Ishikawa (cell line): ENCODE data around the gene PTPRQ.

Experiments used
- EGR1 ChIP-seq: IDR thresholded peaks from 2 replicates; pipeline ENCODE4 v1.6.1; 2012
- FOXM1 ChIP-seq: IDR thresholded peaks from 2 replicates; pipeline ENCODE4 v1.6.1; 2012; ENCODE audit warnings: low read depth, borderline replicate concordance
- MAX ChIP-seq: IDR thresholded peaks from 2 replicates; pipeline ENCODE4 v1.6.1; 2012
- YY1 ChIP-seq: IDR thresholded peaks from 2 replicates; pipeline ENCODE4 v1.6.1; 2012; ENCODE audit warnings: low read depth
- TF ChIP-seq, protein P1 (sequence below): IDR thresholded peaks from 2 replicates; pipeline ENCODE4 v1.6.1; 2012; ENCODE audit warnings: low read depth, mild to moderate bottlenecking
- TF ChIP-seq, protein P2 (sequence below): IDR thresholded peaks from 2 replicates; pipeline ENCODE4 v1.6.1; 2012

DNA sequence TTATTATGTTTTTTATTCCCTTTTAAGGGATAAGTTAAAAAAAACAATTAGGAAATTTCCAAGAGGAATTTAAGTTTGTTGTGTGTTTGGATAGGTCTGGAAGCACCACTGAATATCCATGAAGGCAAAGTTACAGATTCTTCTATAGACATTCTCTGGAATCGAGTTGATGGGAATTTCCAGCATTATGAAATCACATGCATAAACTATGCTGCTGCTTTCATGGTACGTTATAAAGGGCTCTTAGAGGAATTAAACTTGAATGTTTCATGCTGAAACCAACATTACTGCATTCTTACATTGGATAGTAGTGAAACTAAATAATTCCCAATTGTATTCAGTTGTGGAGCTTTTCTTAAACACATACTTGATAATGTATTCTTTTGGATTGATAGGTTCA, 21.5 kb upstream of the PTPRQ start:
- TF ChIP-seq MAX (no peak), FOXM1 (no peak), EGR1 (no peak), YY1 (no peak)
- TF ChIP-seq, protein P1, sequence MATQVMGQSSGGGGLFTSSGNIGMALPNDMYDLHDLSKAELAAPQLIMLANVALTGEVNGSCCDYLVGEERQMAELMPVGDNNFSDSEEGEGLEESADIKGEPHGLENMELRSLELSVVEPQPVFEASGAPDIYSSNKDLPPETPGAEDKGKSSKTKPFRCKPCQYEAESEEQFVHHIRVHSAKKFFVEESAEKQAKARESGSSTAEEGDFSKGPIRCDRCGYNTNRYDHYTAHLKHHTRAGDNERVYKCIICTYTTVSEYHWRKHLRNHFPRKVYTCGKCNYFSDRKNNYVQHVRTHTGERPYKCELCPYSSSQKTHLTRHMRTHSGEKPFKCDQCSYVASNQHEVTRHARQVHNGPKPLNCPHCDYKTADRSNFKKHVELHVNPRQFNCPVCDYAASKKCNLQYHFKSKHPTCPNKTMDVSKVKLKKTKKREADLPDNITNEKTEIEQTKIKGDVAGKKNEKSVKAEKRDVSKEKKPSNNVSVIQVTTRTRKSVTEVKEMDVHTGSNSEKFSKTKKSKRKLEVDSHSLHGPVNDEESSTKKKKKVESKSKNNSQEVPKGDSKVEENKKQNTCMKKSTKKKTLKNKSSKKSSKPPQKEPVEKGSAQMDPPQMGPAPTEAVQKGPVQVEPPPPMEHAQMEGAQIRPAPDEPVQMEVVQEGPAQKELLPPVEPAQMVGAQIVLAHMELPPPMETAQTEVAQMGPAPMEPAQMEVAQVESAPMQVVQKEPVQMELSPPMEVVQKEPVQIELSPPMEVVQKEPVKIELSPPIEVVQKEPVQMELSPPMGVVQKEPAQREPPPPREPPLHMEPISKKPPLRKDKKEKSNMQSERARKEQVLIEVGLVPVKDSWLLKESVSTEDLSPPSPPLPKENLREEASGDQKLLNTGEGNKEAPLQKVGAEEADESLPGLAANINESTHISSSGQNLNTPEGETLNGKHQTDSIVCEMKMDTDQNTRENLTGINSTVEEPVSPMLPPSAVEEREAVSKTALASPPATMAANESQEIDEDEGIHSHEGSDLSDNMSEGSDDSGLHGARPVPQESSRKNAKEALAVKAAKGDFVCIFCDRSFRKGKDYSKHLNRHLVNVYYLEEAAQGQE, result no peak
- TF ChIP-seq, protein P2, sequence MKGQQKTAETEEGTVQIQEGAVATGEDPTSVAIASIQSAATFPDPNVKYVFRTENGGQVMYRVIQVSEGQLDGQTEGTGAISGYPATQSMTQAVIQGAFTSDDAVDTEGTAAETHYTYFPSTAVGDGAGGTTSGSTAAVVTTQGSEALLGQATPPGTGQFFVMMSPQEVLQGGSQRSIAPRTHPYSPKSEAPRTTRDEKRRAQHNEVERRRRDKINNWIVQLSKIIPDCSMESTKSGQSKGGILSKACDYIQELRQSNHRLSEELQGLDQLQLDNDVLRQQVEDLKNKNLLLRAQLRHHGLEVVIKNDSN, result no peak
